HCT116 (cell line): ENCODE measurements around the gene EXOC4. TPM values are rescaled to one million over a fixed set of nuclear protein-coding genes. Genes with fewer than 3 reads are reported as not detected.
"Not testable (repeated sequence)": the region's sequence is repeated elsewhere in the genome, so short reads cannot be mapped to it uniquely, and the experiment has no call there.

Experiments used
- ATAC-seq: fragments of 200-7000 bp; cut with Tn5 transposase; 2 replicates; pipeline ENCODE4 v1.9.1; 2020; ENCODE audit warnings: mild to moderate bottlenecking, moderate library complexity
- BruUV-seq: library from RNA; stranded (reverse); fragments of 400-500 nt; replicated peaks from 2 replicates; lab custom pipeline; 2021; lab: Mats Ljungman, UMichigan
- CTCF ChIA-PET: fragments of 300-600 bp; sonication (Branson Sonifier 250); formaldehyde crosslinking; loops from one replicate; lab custom pipeline; 2021; ENCODE audit warnings: antibody characterized with exemption; lab: Charles Lee
- POLR2A ChIA-PET: fragments of 300-600, 350-600 bp; sonication (Branson Sonifier 250); formaldehyde crosslinking; loops from one replicate; lab custom pipeline; 2021; ENCODE audit warnings: antibody characterized with exemption; lab: Charles Lee
- RAD21 ChIA-PET, 2 experiments: fragments of 300-600 bp; sonication (Branson Sonifier 250); formaldehyde crosslinking; loops; one replicate each; lab custom pipeline; 2023; ENCODE audit warnings: low total read pairs in 2 of 2; ENCODE audit not compliant: uncharacterized antibody in 2 of 2, unreplicated experiment in 2 of 2, low non-redundant PET in 1 of 2; lab: Charles Lee
- DNase-seq: peaks from one replicate; pipeline ENCODE4 v3.0.0-alpha.2; 2010; ENCODE audit warnings: low read depth, low spot score
- H2AFZ ChIP-seq: fragments of 200-600 bp; shearing (Covaris generic), sonication (generic); 2 replicates; pipeline ENCODE4 v1.6.1; 2017; ENCODE audit warnings: low read depth, mixed run types, mixed read lengths, antibody characterized with exemption, low read length; ENCODE audit not compliant: poor library complexity, severe bottlenecking
- H3K27ac ChIP-seq: 2 replicates; pipeline ENCODE4 v1.5.1; 2012; ENCODE audit warnings: low read depth, low read length
- H3K27me3 ChIP-seq: fragments of 200-600 bp; sonication (generic); 2 replicates; pipeline ENCODE4 v1.6.1; 2016; ENCODE audit warnings: mixed run types, low read length, mixed read lengths; ENCODE audit not compliant: insufficient read depth
- H3K36me3 ChIP-seq, 2 experiments: fragments of 200-500 bp in 1 of 2; fragments of 200-600 bp in 1 of 2; sonication (Bioruptor generic) in 1 of 2; sonication (generic) in 1 of 2; 2 replicates each; pipeline versions ENCODE4 v1.5.1 to v1.6.1; 2014 to 2016; ENCODE audit warnings: low read length in 2 of 2, inconsistent platforms in 1 of 2, mixed read lengths in 1 of 2, mixed run types in 1 of 2; ENCODE audit not compliant: insufficient read depth in 2 of 2, control insufficient read depth in 1 of 2
- H3K4me1 ChIP-seq, 2 experiments: fragments of 200-600 bp in 1 of 2; sonication (generic) in 1 of 2; 2 replicates each; pipeline versions ENCODE4 v1.5.1 to v1.6.1; 2012 to 2017; ENCODE audit warnings: low read length in 2 of 2, inconsistent platforms in 1 of 2, mild to moderate bottlenecking in 1 of 2, mixed read lengths in 1 of 2, mixed run types in 1 of 2, moderate library complexity in 1 of 2; ENCODE audit not compliant: insufficient read depth in 2 of 2, control insufficient read depth in 1 of 2
- H3K4me2 ChIP-seq: fragments of 200-600 bp; sonication (generic); 2 replicates; pipeline ENCODE4 v1.6.1; 2017; ENCODE audit warnings: mixed run types, low read length, mixed read lengths
- H3K4me3 ChIP-seq, 2 experiments: fragments of 200-600 bp in 1 of 2; sonication (generic) in 1 of 2; replicated peaks in 1 of 2; 2 replicates each; pipeline ENCODE4 v1.5.1; 2011 to 2016; ENCODE audit warnings: low read length in 2 of 2, control low read depth in 1 of 2, low read depth in 1 of 2, mild to moderate bottlenecking in 1 of 2, mixed read lengths in 1 of 2, mixed run types in 1 of 2
- H3K79me2 ChIP-seq: fragments of 200-600 bp; sonication (generic); 2 replicates; pipeline ENCODE4 v1.6.1; 2017; ENCODE audit warnings: mild to moderate bottlenecking, mixed run types, low read length, moderate library complexity, mixed read lengths; ENCODE audit not compliant: insufficient read depth
- H3K9ac ChIP-seq: fragments of 200-600 bp; sonication (generic); 2 replicates; pipeline ENCODE4 v1.6.1; 2016; ENCODE audit warnings: low read length, mixed read lengths
- H3K9me2 ChIP-seq: fragments of 200-600 bp; sonication (generic), shearing (Covaris generic); 2 replicates; pipeline ENCODE4 v1.6.1; 2017; ENCODE audit warnings: mixed run types, mild to moderate bottlenecking, moderate library complexity; ENCODE audit not compliant: insufficient read depth
- H3K9me3 ChIP-seq, 2 experiments: fragments of 200-500 bp in 1 of 2; fragments of 200-600 bp in 1 of 2; sonication (Bioruptor generic) in 1 of 2; sonication (generic) in 1 of 2; 2 replicates each; pipeline ENCODE4 v1.6.1; 2014 to 2017; ENCODE audit warnings: low read length in 2 of 2, mixed read lengths in 2 of 2, inconsistent platforms in 1 of 2, low read depth in 1 of 2, mild to moderate bottlenecking in 1 of 2, mixed run types in 1 of 2, moderate library complexity in 1 of 2; ENCODE audit not compliant: control insufficient read depth in 1 of 2, insufficient read depth in 1 of 2
- H4K20me1 ChIP-seq: fragments of 200-600 bp; sonication (generic), shearing (Covaris generic); 2 replicates; pipeline ENCODE4 v1.6.1; 2017; ENCODE audit warnings: mixed run types, mild to moderate bottlenecking, moderate library complexity; ENCODE audit not compliant: insufficient read depth
- ATF3 ChIP-seq: IDR thresholded peaks from 2 replicates; pipeline ENCODE4 v1.6.1; 2012
- CBX3 ChIP-seq: IDR thresholded peaks from 2 replicates; pipeline ENCODE4 v1.6.1; 2012; ENCODE audit warnings: low read depth
- CEBPB ChIP-seq: IDR thresholded peaks from 2 replicates; pipeline ENCODE4 v1.6.1; 2012; ENCODE audit warnings: low read depth
- EGR1 ChIP-seq: IDR thresholded peaks from 2 replicates; pipeline ENCODE4 v1.6.1; 2012; ENCODE audit warnings: low read depth
- EZH2 ChIP-seq: fragments of 200-600 bp; sonication (generic); IDR thresholded peaks from 2 replicates; pipeline ENCODE4 v1.6.1; 2017; ENCODE audit warnings: antibody characterized with exemption, mixed run types
- EZH2phosphoT487 ChIP-seq: fragments of 200-600 bp; IDR thresholded peaks from 2 replicates; pipeline ENCODE4 v1.6.1; 2018; ENCODE audit warnings: antibody characterized with exemption, borderline replicate concordance
- FOSL1 ChIP-seq: IDR thresholded peaks from 2 replicates; pipeline ENCODE4 v1.6.1; 2012; ENCODE audit warnings: low read depth
- JUND ChIP-seq: IDR thresholded peaks from 2 replicates; pipeline ENCODE4 v1.6.1; 2012
- MAX ChIP-seq: IDR thresholded peaks from 2 replicates; pipeline ENCODE4 v1.6.1; 2012
- POLR2A ChIP-seq: IDR thresholded peaks from 2 replicates; pipeline ENCODE4 v1.7.0; 2011; ENCODE audit warnings: borderline replicate concordance; ENCODE audit not compliant: insufficient read depth, insufficient read length; ENCODE audit errors: extremely low read depth
- POLR2AphosphoS5 ChIP-seq: IDR thresholded peaks from 2 replicates; pipeline ENCODE4 v1.6.1; 2011; ENCODE audit warnings: mild to moderate bottlenecking, low read depth, low read length, moderate library complexity
- REST ChIP-seq: IDR thresholded peaks from 2 replicates; pipeline ENCODE4 v1.6.1; 2012; ENCODE audit warnings: low read depth
- SIN3A ChIP-seq: IDR thresholded peaks from 2 replicates; pipeline ENCODE4 v1.6.1; 2012; ENCODE audit warnings: low read depth
- SP1 ChIP-seq: IDR thresholded peaks from 2 replicates; pipeline ENCODE4 v1.6.1; 2012; ENCODE audit warnings: low read depth
- SRF ChIP-seq: IDR thresholded peaks from 2 replicates; pipeline ENCODE4 v1.6.1; 2012; ENCODE audit warnings: low read depth
- TCF7L2 ChIP-seq: IDR thresholded peaks from 2 replicates; pipeline ENCODE4 v1.7.0; 2011; ENCODE audit warnings: borderline replicate concordance, inconsistent platforms; ENCODE audit not compliant: insufficient read depth, insufficient read length; ENCODE audit errors: extremely low read depth
- YY1 ChIP-seq: IDR thresholded peaks from 2 replicates; pipeline ENCODE4 v1.6.1; 2011; ENCODE audit warnings: low read length, low read depth, moderate library complexity, mild to moderate bottlenecking; ENCODE audit not compliant: insufficient replicate concordance; ENCODE audit errors: extremely low read depth
- ZBTB33 ChIP-seq: IDR thresholded peaks from 2 replicates; pipeline ENCODE4 v1.6.1; 2011; ENCODE audit warnings: mild to moderate bottlenecking, low read length, moderate library complexity; ENCODE audit not compliant: insufficient replicate concordance; ENCODE audit errors: extremely low read depth
- ZFX ChIP-seq: fragments of 450-650 bp; IDR thresholded peaks from 2 replicates; pipeline ENCODE4 v1.6.1; 2017
- intact Hi-C: fragments of 100-400 bp; cut with micrococcal nuclease; formaldehyde crosslinking; loops from 2 replicates; pipeline ENCODE4 v1.10.0; 2022
- total RNA-seq: library from RNA; stranded (reverse); gene quantifications from one replicate; pipeline ENCODE4 v1.2.1, GENCODE V29; 2021; ENCODE audit not compliant: unreplicated experiment

The EXOC4 gene
- total RNA-seq, 1 experiment from 2014 or later = 40.3 TPM

- ATAC-seq (no peak), DNase-seq (no peak)
- BruUV-seq = no TSS peak
- Histone ChIP-seq H3K4me3 (no peak overlapping the region), H3K27ac (no peak overlapping the region), H3K9me3 (no peaks in the 10 kb centered on the region), H3K27me3 (no peaks in the 10 kb centered on the region), H3K9me2 (no peaks in the 10 kb centered on the region), H3K9ac (no peak overlapping the region), H4K20me1 (no peaks in the 10 kb centered on the region), H3K79me2 (no peaks in the 10 kb centered on the region), H3K4me1 (no peaks in the 10 kb centered on the region), H2AFZ (no peak overlapping the region), H3K4me2 (no peak overlapping the region), H3K36me3 (no peaks in the 10 kb centered on the region)
- CTCF ChIA-PET = no interaction called here
- intact Hi-C loops = no loop called here
- POLR2A ChIA-PET = no interaction called here
- TF ChIP-seq ZFX (no peak), EGR1 (no peak), SRF (no peak), REST (no peak), JUND (no peak), SP1 (no peak), SIN3A (no peak), FOSL1 (no peak), CBX3 (no peak), POLR2A (no peak), POLR2AphosphoS5 (no peak), TCF7L2 (no peak), ATF3 (no peak), MAX (no peak), CEBPB (no peak), EZH2phosphoT487 (no peak), EZH2 (no peak), ZBTB33 (no peak), YY1 (no peak)
- RAD21 ChIA-PET = no interaction called here
Observed at GRCh38 chr7:133904776-133905175, 651.9 kb downstream of the EXOC4 start.

- BruUV-seq, H3K4me1 ChIP-seq, H3K4me3 ChIP-seq, H3K4me2 ChIP-seq, RAD21 ChIA-PET, H3K27ac ChIP-seq, H3K9me3 ChIP-seq, H4K20me1 ChIP-seq, H3K9ac ChIP-seq, intact Hi-C loops, H3K9me2 ChIP-seq, H2AFZ ChIP-seq, H3K79me2 ChIP-seq, POLR2A ChIA-PET, DNase-seq, ATAC-seq, H3K27me3 ChIP-seq, H3K36me3 ChIP-seq, CTCF ChIA-PET: not testable (repeated sequence)
Observed at GRCh38 chr7:133906553-133906952, 653.7 kb downstream of the EXOC4 start.
